CD4-positive, alpha-beta T cell treated with Interleukin-2 at 100 ng/mL for 4 hours (primary cell): ENCODE measurements around the gene NXT1.
A peak's percentile ranks its signal among the peaks of the same experiment; 100 is the strongest.
"Not testable (repeated sequence)": the region's sequence is repeated elsewhere in the genome, so short reads cannot be mapped to it uniquely, and the experiment has no call there.

ENCODE experiments used
- DNase-seq: peaks from one replicate; pipeline ENCODE4 v3.0.0-alpha.2; 2020; ENCODE audit warnings: low spot score

Gene NXT1

DNA sequence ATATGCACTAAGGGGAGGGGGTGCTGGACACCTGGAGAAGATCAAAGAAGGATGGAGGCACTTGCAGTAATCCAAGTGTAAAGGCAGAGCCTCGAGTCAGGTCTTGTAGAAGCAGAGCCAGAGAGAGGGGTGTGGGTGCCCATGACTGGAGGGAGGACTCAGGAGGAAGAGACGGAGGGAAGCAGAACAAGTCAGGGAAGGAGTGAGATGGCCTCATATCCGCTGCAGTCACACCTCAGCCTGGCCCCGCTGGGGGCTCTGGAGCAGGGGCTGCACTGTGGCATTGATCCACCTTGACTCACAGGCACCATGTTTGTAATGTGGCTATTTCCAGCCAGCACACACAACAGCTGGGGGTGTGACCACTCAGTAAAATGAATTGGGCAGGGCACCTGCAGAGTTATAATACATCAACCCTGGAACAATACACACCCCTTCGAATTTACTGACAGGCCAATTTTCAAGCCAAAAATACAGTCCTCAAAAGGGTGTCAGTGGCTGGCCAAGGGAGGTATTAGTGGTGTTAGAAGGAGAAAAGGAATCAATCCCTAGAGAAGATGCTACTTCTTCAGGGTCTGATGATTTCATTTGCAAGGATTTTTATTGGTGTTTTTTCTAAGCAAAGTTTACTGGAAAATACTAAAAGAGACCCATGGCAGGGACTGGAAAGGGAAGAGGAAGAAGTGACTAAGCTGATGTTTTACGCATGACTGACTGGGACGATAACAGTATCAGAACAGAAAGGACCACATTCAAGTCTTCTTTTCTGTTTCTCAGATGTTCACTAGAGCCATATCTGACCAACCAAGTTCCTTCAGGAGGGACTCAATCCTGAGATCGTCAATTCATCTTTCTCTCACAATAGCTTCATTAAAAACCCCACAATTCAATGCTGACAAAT is 18.9 kb upstream of the NXT1 start:
- DNase-seq, result no peak

DNA sequence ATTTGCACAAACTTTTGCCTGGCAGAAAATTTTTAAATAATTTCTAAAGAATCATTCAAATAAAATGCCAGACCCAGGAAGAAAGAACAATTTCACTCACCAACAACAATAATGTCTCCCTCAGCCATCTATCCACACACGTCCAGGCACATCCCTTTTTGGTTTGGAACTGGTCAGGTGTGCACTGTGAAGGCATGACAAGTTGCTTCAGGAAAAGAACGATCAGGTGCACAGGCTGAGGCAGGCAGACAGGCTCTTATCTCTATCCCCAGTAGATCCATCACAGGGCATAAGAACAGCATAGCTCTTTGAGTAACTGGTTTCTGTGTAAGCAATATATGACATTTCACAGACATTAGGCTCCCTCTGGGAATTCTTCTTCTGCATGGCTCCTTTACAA is 18.1 kb upstream of the NXT1 start:
- no peak for DNase-seq

DNA sequence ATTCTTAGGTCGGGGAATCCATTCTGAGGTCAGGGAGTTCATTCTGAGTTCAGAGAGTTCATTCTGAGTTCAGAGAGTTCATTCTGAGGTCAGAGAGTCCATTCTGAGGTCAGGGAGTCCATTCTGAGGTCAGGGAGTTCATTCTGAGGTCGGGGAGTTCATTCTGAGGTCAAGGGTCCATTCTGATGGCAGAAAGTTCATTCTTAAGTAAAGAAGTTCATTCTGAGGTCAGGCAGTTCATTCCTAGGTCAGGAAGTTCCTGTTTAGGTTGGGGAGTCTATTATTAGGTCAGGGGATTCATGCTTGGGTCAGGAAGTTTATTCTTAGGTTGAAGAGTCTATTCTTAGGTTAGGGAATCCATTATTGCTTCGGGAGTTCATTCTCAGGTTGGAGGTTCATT is 16.5 kb upstream of the NXT1 start:
- DNase-seq, result no peak

DNA sequence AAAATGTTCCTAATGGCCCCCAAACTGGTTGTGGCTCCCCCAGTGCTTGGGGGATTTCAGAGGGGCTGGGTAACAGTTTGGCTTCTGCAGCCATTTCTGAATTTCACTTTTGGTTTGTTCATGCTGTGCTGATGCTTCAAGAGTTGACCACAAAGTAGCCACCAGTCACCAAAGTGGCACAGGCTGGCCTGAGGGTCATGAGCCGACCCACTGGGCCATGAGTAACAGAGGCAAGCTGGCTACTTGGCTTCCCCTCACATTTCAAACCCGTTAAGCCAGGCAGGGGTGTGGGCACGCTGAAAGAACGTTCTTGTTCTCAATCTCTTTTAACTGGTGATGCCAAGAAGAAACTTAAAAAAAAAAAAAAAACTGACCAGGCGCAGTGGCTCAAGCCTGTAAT is 15.1 kb upstream of the NXT1 start:
- DNase-seq, result no peak

DNA sequence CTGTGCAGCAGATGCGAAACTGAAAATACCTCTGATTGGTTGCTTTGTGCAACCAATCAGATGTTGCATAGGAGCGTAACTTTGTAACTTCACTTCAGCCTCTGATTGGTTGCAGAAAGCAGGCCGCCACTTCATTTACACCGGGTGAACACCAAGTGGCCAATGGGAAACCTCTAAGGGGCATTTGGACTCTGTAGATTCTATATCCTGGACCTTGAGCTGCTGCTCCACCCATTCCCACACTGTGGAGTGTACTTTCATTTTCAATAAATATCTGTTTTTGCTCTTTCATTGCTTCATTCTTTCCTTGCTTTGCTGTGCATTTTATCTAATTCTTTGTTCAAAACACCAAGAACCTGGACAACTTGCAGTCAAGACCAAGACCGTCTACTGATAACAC is 14.1 kb upstream of the NXT1 start:
- DNase-seq, result no peak

DNA sequence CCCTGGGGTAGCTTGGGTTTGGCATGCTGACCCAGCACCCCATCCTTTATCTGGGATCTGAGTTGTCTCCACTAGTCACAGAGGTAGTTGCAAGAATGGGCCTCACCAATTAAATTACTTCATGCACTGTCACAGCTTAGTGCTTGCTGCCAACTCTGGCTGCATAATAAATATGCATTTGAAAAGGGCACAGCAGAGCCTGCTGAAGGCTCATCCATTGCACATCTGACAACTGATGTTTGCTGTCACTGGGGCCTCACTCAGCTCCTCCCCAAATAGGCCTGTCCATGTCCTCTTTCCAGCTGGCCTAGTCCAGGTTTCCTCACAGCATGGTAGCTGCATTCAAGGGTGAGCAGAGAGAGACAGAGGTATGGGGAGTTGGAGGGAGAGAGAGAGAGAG is 13.3 kb upstream of the NXT1 start:
- no peak for DNase-seq

DNA sequence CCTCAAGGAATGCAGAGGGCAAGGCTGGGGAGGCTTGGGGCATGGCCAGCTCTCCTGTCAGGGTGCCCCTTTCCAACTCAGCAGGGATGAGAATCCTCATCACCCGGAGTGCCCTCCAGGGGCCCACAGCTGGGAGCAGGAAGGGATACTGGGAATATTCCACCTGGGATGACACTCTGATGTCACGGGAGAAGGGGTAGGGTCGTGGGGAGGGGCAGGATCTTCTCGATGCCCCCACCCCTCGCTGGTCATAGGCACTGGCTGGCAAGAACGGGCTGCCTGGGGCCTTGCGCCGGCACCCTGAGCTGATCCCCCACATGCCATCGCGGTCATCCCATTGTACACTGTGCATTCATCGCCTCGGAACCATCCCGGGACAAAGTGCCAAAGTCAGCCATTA is 10.6 kb upstream of the NXT1 start:
- DNase-seq, result no peak

DNA sequence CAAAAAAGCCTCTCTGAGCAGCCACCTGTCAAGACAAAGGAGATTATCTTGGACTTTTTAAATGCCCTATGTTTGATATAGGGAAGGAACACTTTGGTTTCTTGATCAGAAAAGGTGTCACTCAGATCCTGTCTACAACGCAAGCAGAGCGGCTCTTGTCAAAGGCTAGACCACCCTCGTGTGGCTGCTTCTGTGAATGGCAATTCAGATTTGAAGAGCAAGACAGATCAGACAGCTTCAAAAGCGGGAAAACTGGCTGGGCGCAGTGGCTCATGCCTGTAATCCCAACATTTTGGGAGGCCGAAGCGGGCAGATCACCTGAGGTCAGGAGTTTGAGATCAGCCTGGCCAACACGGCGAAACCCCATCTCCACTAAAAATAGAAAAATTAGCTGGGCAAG is 10.1 kb upstream of the NXT1 start:
- no peak for DNase-seq

DNA sequence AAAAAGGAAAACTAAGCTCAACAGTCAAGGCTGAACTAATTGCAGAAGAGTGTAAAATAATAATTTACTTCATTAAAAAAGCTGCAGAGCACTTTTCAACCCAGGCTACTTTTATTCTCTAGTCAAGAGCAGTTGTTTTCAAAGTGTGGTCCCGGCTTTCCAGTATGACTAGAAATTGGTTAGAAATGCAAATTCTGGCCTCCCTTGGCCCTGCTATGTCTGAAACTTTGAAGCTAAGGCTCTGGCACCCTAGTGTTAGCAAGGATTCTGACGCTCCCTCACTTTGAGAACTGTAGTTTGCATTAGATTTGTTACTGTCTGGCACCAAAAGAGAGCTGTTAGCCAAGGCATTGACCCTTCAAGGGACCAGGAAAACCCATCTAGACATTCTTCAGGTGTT is 9.5 kb upstream of the NXT1 start:
- DNase-seq, result no peak

DNA sequence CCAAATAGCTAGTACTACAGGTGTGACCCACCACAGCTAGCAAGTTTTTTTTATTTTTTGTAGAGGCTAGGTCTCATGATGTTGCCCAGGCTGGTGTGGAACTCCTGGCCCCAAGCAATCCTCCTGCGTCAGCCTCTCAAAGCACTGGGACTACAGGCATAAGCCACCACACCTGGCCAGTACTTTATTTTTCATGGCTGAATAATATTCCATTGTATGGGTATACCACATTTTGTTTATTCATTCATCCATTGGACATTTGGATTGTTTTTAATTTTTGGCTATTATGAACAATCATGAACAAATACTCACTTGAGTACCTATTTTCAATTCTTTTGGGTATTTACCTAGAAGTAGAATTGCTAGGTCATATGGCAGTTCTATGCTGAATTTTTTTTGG is 7.0 kb upstream of the NXT1 start:
- no peak for DNase-seq

DNA sequence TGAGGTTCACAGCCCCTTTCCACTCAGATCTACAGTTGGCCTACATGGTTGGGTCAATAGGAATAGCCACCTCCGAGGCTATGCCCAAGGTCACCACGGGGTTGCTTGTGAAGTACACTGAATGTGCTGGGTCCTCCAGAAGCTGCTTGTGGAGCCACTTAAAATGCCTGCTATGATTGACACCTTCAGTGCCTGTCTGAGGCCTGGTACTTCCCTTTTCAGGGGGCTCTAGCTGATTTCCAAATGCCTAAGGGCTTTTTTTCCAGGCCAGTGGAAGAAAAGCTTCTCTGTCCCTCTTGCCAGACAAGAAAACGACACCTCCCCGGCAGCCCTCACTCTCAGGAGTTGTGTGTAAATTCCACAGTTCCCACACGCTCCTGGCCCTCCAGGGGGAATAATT is 6.3 kb upstream of the NXT1 start:
- DNase-seq, result no peak

DNA sequence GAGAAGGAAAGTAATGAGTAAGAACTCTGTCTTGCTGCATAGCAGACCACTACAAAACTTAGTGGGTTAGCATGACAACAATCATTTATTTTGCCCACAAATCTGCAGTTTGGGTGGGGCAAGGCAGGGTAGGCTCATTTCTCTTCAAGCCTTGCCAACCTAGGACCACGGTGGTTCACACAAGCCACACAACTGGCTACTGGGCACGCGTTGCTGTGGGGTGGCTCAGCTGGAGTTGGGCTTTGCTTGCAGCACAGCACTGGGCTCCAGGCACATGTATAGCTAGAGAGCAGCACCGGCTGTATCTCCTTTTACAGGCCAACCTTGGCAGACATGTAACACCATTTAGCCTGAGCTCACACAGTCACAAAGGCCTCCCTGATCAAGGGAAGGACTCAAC is 4.6 kb upstream of the NXT1 start:
- no peak for DNase-seq

DNA sequence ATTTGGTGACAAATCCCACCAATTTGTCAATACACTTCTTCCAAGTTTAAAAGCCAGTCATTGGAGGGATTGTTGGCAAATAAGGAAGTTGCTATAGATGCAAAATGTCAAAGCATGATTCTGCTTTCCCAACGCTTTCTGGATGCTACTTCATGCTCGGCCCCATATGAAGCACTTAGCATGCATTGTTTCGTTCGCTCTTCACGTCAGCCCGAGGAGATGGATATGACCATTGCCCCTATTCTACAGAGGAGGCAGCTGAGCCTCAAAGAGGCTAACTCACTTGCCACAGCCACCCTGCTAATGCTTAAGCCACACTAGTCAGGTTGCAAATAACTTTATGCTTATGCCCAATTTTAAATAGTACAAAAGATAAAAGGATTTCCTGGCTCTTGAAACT is 2.8 kb upstream of the NXT1 start:
- DNase-seq, result no peak

DNA sequence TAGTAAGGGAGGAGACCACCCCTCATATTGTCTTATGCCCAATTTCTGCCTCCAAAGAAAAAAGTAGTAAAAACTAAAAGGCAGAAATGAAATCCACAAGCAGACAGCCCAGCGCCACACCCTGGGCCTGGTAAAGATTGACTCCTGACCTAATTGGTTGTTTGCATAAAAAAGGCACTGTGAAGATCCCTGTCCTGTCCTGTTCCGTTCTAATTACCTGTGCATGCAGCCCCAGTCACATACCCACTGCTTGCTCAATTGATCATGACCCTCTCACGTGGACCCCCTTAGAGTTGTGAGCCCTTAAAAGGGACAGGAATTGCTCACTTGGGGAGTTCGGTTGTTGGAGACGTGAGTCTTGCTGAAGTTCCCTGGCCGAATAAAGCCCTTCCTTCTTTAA is 2.1 kb upstream of the NXT1 start:
- not testable (repeated sequence) for DNase-seq

DNA sequence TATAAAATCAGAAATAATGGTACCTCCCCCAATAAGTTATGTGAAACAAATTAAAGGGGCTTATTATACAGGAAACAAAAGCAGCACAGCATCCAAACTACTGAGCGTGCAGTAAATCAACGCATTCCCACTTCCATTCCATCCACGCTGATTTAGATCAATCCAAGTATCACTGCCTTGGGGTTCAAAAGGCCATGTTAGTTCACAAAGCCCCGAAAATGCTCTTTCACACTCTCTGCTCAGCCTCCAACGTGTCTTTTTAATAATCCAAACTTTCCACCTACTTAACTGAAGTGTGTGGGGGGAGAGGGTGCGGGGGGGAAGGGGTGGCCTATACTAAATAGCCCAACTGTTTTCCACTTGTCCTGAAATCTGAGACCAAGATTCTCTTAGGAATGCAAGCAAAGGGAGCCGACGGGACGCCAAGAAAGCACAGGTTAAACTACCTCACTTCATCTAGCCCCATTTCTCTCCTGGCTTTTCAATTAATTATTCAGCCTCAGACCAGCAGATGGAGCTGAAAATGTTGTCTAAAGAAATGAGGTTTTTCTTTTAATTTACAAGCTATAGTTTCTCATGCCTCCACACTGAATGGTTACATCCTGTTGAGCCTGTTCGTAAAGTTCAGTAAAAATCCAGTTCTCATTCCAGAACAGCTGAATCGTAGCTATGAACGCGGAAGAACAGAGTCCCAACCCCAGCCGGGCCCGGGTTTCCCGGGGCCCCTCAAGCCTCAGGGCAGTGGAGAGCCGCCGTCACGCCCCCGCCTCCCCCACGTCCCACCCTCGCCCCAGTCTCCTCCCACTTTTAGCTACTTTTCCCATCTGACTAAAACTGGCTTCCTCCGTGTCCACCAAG is 1.0 kb upstream of the NXT1 start:
- peak; percentile 75 for DNase-seq

DNA sequence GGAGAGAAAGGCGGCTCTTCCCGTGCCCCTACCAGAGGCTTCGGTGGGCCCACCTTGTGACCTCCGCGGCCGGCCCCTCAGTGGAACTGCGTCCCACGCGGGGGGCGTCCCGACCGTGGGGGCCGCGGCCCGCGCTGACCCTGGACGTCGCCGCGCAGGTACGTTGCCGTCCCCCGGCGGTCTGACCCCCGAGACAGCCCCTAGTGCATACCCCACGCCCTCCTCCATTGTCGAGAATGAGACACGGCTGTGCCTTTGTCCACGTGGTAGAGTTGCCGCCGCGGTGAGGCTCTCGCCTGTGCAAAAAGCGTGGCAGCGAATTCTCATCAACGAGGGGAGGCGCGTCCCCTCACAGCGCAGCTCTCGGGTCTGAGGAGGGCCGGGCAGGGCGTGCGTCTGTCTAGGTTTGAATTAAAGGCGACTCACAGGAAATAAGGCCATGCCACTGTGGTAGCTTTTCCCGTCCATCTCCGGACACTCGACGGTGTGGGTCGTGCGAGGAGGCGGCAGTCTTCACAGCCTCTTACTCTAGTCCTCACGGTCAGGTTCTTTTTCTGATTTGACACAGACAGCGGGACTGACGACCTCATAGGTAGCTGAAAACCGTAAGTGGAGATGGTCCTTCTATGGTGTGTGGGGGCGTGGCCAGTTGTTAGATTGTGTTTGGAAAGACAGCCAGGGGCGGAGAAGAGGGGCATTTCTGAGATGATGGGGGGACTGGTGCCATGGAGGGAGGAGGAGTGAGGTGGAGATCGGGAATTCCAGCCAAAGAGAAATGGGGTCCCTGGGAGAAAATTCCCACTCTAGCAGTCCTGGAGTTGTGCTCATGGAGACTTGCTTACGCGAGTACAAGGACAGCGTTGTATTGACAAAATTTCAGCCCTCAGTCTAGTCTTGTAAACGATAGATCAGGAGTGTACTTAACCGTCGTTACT is 580 bp downstream of the NXT1 start:
- peak; percentile 60 for DNase-seq

DNA sequence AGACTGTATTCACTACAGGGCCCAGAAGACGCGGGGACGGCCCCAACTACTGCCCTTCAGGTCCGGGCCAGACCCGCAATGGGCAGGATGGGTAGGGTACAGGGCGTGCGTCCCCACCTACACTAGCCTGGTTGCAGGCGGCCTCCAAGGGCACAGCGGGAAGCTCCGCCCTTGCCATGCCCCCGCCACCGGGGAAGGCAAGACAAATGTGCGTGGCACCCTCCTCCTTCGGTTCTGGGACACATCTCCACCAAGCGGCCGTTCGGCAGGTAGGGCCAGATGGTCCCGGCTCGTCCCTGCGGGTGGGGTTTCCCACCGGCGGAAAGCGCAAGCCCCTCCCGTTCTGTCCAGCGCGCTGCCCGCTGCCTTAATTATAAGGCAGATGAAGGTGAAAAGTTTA is 5.6 kb downstream of the NXT1 start:
- DNase-seq, result no peak

DNA sequence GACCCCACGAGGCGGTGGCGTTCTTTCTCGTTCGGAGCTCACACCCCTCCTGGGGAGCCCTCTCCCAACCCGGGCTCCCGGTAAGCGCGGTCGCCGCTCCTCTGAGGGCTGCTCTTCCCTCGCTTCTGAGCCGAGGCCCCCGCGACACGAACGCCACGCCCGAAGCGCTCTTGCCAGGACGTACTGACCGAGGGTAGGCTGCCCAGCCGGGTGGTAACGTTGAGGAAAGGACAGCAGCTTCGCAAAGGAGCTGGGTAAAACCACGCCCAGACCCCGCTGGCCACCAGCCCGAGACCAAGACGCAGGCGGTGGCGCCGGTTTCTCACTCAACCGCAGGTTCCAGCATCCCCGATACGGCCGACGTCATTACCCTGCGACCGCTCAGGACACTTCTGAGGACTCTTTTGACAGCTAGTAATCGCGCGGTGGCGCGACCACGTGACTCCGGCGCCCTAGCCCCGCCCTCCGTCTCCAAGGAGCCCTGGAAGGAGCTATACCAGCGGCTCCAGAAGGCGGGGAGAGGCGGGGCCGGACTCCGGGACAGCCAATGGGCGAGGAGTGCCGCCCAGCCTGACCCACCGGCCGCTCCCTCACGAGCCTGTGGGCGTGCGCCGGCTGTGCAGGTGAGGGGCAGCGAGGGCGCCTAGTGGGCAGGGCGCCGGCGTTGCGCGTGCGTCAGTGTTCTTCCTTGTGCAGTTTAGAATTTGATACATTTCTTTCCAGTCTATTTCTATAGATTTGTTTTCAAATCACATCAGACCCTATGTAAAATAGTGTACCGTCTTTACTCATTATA is 7.4 kb downstream of the NXT1 start:
- DNase-seq, result peak; percentile 100

DNA sequence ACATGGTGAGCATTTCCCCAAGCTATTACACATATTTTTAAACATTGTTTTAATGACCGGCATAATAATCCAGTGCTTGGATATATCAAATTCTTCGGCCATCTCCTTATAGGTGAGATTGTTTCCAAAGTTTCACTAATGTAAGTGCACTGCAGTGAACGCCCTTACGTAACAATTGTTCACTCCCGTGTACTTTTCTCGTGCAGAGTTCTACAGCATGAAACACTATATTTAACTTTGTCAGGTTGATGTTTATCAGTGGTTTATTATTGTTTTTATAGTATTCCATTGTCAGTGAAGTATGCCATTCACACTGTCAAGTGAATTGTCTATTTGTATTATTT is 7.9 kb downstream of the NXT1 start:
- no peak for DNase-seq

DNA sequence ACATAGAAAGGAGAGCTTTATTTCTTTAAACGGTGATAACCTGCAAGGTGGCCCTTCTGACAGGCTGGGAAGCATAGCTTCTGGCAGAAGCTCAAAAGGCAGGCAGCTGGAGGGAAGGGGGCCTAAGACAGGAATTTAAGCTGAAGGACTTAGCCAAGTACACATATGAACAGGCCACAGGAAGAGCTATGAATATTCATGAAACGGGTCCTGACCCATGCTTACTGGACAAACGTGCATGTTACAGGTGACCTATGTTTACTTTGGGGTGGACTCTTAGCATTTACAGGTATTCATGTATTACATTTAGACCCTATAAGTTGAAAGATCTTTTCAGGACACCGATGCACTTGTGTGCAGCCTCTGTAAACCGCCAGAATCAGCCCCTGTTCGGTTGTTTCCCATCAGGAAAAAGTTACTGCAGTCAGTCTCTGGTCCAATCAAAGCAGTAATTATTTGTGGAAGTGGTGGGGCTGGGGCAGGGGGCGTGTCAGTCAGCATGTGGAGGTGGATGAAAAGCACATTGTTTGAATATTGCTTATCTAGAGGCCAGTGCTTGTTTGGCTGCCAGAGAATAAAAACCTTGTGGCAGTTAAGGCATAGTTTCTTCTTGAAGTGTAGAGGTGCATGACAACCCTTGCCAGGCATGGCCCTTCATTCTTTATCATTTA is 8.5 kb downstream of the NXT1 start:
- no peak for DNase-seq

DNA sequence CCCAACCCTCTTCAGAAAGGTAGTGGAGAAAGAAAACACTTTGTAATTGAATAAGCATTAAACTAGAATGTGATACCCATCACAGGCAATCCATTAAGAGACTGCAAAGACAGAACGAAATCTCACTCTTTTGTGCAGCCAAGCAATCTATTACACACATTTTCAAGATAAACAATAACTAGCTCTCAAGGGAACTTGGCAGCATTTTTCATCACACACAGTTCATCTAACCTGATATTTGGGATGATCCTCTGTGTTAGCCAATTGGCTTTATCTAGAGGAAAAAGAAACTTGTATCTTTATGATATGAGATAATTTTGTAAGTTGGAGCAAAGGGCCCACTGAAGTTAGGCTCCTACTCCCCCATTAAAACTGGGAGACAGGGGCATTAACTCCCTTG is 9.9 kb downstream of the NXT1 start:
- no peak for DNase-seq
